HepG2 (cell line): Measurements from ENCODE around the gene COX14. TPM values are rescaled to one million over a fixed set of nuclear protein-coding genes. Genes with fewer than 3 reads are reported as not detected.

ENCODE experiments used
- ARHGAP35 ChIP-seq: sonication (generic); formaldehyde crosslinking; IDR thresholded peaks from 2 replicates; pipeline ENCODE4 v1.9.0; 2022; ENCODE audit warnings: mild to moderate bottlenecking, inconsistent platforms, moderate library complexity, missing genetic modification reagents, borderline replicate concordance
- ARNT2 ChIP-seq: sonication (generic); formaldehyde crosslinking; IDR thresholded peaks from 2 replicates; pipeline ENCODE4 v1.8.0; 2022; ENCODE audit warnings: mild to moderate bottlenecking, low read depth, missing genetic modification reagents, moderate library complexity
- GZF1 ChIP-seq: sonication (generic); formaldehyde crosslinking; IDR thresholded peaks from 2 replicates; pipeline ENCODE4 v1.5.1; 2020; ENCODE audit warnings: mild to moderate bottlenecking, missing genetic modification reagents
- HOXA3 ChIP-seq: sonication (generic); formaldehyde crosslinking; IDR thresholded peaks from 2 replicates; pipeline ENCODE4 v1.5.0; 2020; ENCODE audit warnings: missing genetic modification reagents
- LCORL ChIP-seq, 2 experiments: fragments of 450-650 bp in 1 of 2; sonication (generic) in 1 of 2; formaldehyde crosslinking in 1 of 2; IDR thresholded peaks; 2 replicates each; pipeline versions ENCODE4 v1.5.0 to v1.6.1; 2017 to 2020; ENCODE audit warnings: antibody characterized with exemption in 1 of 2, missing genetic modification reagents in 1 of 2
- PRPF4 ChIP-seq: fragments of 200-400 bp; formaldehyde crosslinking; IDR thresholded peaks from 2 replicates; pipeline ENCODE4 v1.6.1; 2016; ENCODE audit warnings: low read length, low read depth; ENCODE audit not compliant: poor library complexity, severe bottlenecking
- RARG ChIP-seq: sonication (generic); formaldehyde crosslinking; IDR thresholded peaks from 2 replicates; pipeline ENCODE4 v1.4.0; 2020; ENCODE audit warnings: low read depth, mild to moderate bottlenecking, missing genetic modification reagents
- RBAK ChIP-seq: sonication (generic); formaldehyde crosslinking; IDR thresholded peaks from 2 replicates; pipeline ENCODE4 v1.5.1; 2020; ENCODE audit warnings: mild to moderate bottlenecking, missing genetic modification reagents
- TBP ChIP-seq: sonication (generic); formaldehyde crosslinking; IDR thresholded peaks from 2 replicates; pipeline ENCODE4 v1.5.0; 2020; ENCODE audit warnings: missing genetic modification reagents
- YEATS2 ChIP-seq: sonication (generic); formaldehyde crosslinking; IDR thresholded peaks from 2 replicates; pipeline ENCODE4 v1.4.0; 2020; ENCODE audit warnings: missing genetic modification reagents, borderline replicate concordance
- ZNF329 ChIP-seq: sonication (generic); formaldehyde crosslinking; IDR thresholded peaks from 2 replicates; pipeline ENCODE4 v1.9.0; 2021; ENCODE audit warnings: low read depth, mild to moderate bottlenecking, missing genetic modification reagents
- ZNF501 ChIP-seq: sonication (generic); formaldehyde crosslinking; IDR thresholded peaks from 2 replicates; pipeline ENCODE4 v1.5.1; 2020; ENCODE audit warnings: mild to moderate bottlenecking, moderate library complexity, missing genetic modification reagents
- ZNF569 ChIP-seq: sonication (generic); formaldehyde crosslinking; IDR thresholded peaks from 2 replicates; pipeline ENCODE4 v1.5.0; 2020; ENCODE audit warnings: mild to moderate bottlenecking, missing genetic modification reagents, moderate library complexity, borderline replicate concordance
- ZNF614 ChIP-seq: IDR thresholded peaks from 2 replicates; pipeline ENCODE4 v1.6.1; 2018; ENCODE audit warnings: missing biosample characterization, missing genetic modification reagents, inconsistent platforms, borderline replicate concordance
- ZNF670 ChIP-seq: sonication (generic); formaldehyde crosslinking; IDR thresholded peaks from 2 replicates; pipeline ENCODE4 v1.8.0; 2022; ENCODE audit warnings: mild to moderate bottlenecking, missing genetic modification reagents, borderline replicate concordance
- ZNF766 ChIP-seq: sonication (generic); formaldehyde crosslinking; IDR thresholded peaks from 2 replicates; pipeline ENCODE4 v1.5.0; 2020; ENCODE audit warnings: missing genetic modification reagents, borderline replicate concordance
- ZNF788 ChIP-seq: sonication (generic); formaldehyde crosslinking; IDR thresholded peaks from 2 replicates; pipeline ENCODE4 v1.5.0; 2020; ENCODE audit warnings: mild to moderate bottlenecking, missing genetic modification reagents, borderline replicate concordance
- ZSCAN9 ChIP-seq: IDR thresholded peaks from 2 replicates; pipeline ENCODE4 v1.6.1; 2016; ENCODE audit warnings: borderline replicate concordance
- polyA plus RNA-seq, 8 experiments: library from polyadenylated mRNA; depleted of rRNA in 3 of 8; stranded (reverse) in 7 of 8; unstranded in 1 of 8; fragments of >200 nt; fragmentation: Illumina TruSeq in 4 of 8; extraction: Trizol in 4 of 8; gene quantifications; 2 replicates each; pipeline versions ENCODE4 v1.2.1 to v1.2.3, GENCODE V29; 2011 to 2016; ENCODE audit warnings: low read depth in 4 of 8, missing spikeins in 1 of 8, mixed read lengths in 1 of 8; ENCODE audit not compliant: insufficient read depth in 1 of 8
- total RNA-seq, 5 experiments: library from RNA; depleted of rRNA; stranded (reverse); fragments of >200 nt; fragmentation: Illumina TruSeq; extraction: Trizol; gene quantifications; 2 replicates each; pipeline ENCODE4 v1.2.3, GENCODE V29; 2016; ENCODE audit warnings: low read depth in 1 of 5
- TF ChIP-seq, protein P1 (sequence below): sonication (generic); formaldehyde crosslinking; conservative IDR thresholded peaks from 2 replicates; pipeline ENCODE4 v1.4.0; 2020; ENCODE audit warnings: missing genetic modification reagents
- TF ChIP-seq, protein P2 (sequence below): sonication (generic); formaldehyde crosslinking; IDR thresholded peaks from 2 replicates; pipeline ENCODE4 v1.4.0; 2020; ENCODE audit warnings: low read depth, mild to moderate bottlenecking, missing genetic modification reagents
- TF ChIP-seq, protein P3 (sequence below): sonication (generic); formaldehyde crosslinking; IDR thresholded peaks from 2 replicates; pipeline ENCODE4 v1.4.0; 2020; ENCODE audit warnings: missing genetic modification reagents
- TF ChIP-seq, protein P4 (sequence below): sonication (generic); formaldehyde crosslinking; IDR thresholded peaks from 2 replicates; pipeline ENCODE4 v1.4.0; 2020; ENCODE audit warnings: missing genetic modification reagents

The COX14 gene
- total and polyA plus RNA-seq, 2 of the 13 experiments (the other 11 are each of a cell fraction or from before 2014, with no cell fraction given) = 53.0 to 71.6 TPM

DNA sequence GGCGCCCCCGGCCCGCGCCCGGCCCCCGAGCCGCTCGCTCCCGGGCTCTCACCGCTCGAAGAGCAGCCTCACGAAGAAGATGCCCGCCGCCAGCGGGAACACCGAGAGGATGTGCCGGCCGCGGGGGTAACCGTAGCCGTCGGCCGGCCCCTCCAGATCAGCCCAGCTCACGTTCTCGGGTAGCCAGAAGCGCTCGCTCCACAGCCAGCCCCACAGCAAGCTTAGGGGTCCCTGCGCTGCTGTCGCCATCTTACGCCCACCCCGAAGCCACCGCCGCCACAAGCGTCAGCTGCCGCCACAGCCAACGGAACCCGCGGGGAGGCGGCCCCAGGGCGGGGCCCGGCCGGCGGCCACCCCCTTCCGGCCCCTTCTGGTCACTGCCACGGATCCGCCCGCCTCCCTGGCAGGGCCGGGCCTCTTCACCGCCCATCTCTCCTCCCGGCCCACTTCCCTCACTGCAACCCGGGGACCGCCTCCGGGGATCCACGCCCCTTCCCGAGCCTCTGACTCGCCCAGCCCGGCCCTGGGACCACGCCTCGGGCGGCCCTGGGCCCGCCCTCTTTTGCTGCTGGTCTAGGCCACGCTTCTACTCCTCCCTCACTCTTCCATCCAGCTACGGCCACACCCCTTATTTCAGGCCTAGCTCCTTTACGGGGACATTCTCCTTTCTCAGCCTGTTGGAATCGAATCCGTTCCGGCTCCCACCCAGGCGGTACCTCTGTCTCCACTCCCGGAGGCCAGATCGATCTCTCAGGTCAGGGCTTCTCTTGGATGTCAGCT lies 55.2 kb downstream of the COX14 start, which contains the start of gene CERS5 (continued):
- TF ChIP-seq ZNF569 (CRISPR knock-in tag) (no peak), ZNF670 (no peak), ZNF501 (CRISPR knock-in tag) (peak; percentile 57), ZNF766 (CRISPR knock-in tag) (no peak), RARG (CRISPR knock-in tag) (no peak), ARNT2 (CRISPR knock-in tag) (no peak), RBAK (CRISPR knock-in tag) (no peak), LCORL (IDR thresholded peaks at IDR 0.05) (no peak), LCORL (CRISPR knock-in tag; IDR thresholded peaks at IDR 0.05) (peak; percentile 77), ARHGAP35 (CRISPR knock-in tag) (peak; percentile 34; the same call in 1 of the 2 replicates), TBP (no peak), ZNF614 (CRISPR knock-in tag) (no peak), PRPF4 (no peak), GZF1 (CRISPR knock-in tag) (no peak), YEATS2 (CRISPR knock-in tag) (0 out of 2 replicates have a peak, but pooled peaks have one; percentile 43), ZNF329 (CRISPR knock-in tag) (0 out of 2 replicates have a peak, but pooled peaks have one; percentile 18), HOXA3 (CRISPR knock-in tag) (peak; percentile 77), ZNF788 (CRISPR knock-in tag) (peak; percentile 60; the same call in 1 of the 2 replicates), ZSCAN9 (CRISPR knock-in tag) (peak; percentile 15; the same call in 1 of the 2 replicates)
- TF ChIP-seq, protein P1, sequence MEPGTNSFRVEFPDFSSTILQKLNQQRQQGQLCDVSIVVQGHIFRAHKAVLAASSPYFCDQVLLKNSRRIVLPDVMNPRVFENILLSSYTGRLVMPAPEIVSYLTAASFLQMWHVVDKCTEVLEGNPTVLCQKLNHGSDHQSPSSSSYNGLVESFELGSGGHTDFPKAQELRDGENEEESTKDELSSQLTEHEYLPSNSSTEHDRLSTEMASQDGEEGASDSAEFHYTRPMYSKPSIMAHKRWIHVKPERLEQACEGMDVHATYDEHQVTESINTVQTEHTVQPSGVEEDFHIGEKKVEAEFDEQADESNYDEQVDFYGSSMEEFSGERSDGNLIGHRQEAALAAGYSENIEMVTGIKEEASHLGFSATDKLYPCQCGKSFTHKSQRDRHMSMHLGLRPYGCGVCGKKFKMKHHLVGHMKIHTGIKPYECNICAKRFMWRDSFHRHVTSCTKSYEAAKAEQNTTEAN (CRISPR knock-in tag) = no peak; the same call in 1 of the 2 replicates
- TF ChIP-seq, protein P2, sequence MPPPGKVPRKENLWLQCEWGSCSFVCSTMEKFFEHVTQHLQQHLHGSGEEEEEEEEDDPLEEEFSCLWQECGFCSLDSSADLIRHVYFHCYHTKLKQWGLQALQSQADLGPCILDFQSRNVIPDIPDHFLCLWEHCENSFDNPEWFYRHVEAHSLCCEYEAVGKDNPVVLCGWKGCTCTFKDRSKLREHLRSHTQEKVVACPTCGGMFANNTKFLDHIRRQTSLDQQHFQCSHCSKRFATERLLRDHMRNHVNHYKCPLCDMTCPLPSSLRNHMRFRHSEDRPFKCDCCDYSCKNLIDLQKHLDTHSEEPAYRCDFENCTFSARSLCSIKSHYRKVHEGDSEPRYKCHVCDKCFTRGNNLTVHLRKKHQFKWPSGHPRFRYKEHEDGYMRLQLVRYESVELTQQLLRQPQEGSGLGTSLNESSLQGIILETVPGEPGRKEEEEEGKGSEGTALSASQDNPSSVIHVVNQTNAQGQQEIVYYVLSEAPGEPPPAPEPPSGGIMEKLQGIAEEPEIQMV (CRISPR knock-in tag) = no peak
- TF ChIP-seq, protein P3, sequence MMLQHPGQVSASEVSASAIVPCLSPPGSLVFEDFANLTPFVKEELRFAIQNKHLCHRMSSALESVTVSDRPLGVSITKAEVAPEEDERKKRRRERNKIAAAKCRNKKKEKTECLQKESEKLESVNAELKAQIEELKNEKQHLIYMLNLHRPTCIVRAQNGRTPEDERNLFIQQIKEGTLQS = no peak
- TF ChIP-seq, protein P4, sequence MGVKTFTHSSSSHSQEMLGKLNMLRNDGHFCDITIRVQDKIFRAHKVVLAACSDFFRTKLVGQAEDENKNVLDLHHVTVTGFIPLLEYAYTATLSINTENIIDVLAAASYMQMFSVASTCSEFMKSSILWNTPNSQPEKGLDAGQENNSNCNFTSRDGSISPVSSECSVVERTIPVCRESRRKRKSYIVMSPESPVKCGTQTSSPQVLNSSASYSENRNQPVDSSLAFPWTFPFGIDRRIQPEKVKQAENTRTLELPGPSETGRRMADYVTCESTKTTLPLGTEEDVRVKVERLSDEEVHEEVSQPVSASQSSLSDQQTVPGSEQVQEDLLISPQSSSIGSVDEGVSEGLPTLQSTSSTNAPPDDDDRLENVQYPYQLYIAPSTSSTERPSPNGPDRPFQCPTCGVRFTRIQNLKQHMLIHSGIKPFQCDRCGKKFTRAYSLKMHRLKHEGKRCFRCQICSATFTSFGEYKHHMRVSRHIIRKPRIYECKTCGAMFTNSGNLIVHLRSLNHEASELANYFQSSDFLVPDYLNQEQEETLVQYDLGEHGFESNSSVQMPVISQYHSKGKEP (CRISPR knock-in tag) = no peak
